Dendritic cell treated with granulocyte-macrophage colony-stimulating factor and Interleukin-4, amounts not matched to agents 40 ng/mL and 50 ng/mL, for 4 days (primary cell): ENCODE results near the gene SSPN.

Source experiments
- H3K27ac Mint-ChIP-seq: one replicate; pipeline ENCODE4 v1.8.0; 2022; ENCODE audit warnings: mild to moderate bottlenecking, mixed read lengths
- H3K27me3 Mint-ChIP-seq: one replicate; pipeline ENCODE4 v1.8.0; 2022; ENCODE audit warnings: mild to moderate bottlenecking, mixed read lengths
- H3K36me3 Mint-ChIP-seq: one replicate; pipeline ENCODE4 v1.8.0; 2022; ENCODE audit warnings: low read depth, mixed read lengths
- H3K4me1 Mint-ChIP-seq: one replicate; pipeline ENCODE4 v1.8.0; 2022; ENCODE audit warnings: low read depth, mixed read lengths
- H3K4me3 Mint-ChIP-seq: one replicate; pipeline ENCODE4 v1.8.0; 2022; ENCODE audit warnings: mild to moderate bottlenecking, moderate library complexity, mixed read lengths
- H3K9me3 Mint-ChIP-seq: one replicate; pipeline ENCODE4 v1.8.0; 2022; ENCODE audit warnings: mixed read lengths
- intact Hi-C: fragments of 100-400 bp; cut with micrococcal nuclease; formaldehyde crosslinking; loops from one replicate; pipeline ENCODE4 v1.15.0; 2022

Gene SSPN

GRCh38 chr12:26172539-26172938, 22.8 kb upstream of the SSPN start:
- H3K9me3 Mint-ChIP-seq, result no peaks in the 10 kb centered on the region
- H3K4me3 Mint-ChIP-seq, result no peak overlapping the region
- H3K27me3 Mint-ChIP-seq, result peaks cover 7% of the 10 kb centered on the region
- intact Hi-C loops, result no loop called here
- peaks cover 5% of the 10 kb centered on the region for H3K4me1 Mint-ChIP-seq
- no peak overlapping the region for H3K27ac Mint-ChIP-seq
- H3K36me3 Mint-ChIP-seq, result no peaks in the 10 kb centered on the region

GRCh38 chr12:26172946-26173552, 22.3 kb upstream of the SSPN start:
- H3K36me3 Mint-ChIP-seq, result no peaks in the 10 kb centered on the region
- peaks cover 5% of the 10 kb centered on the region for H3K4me1 Mint-ChIP-seq
- H3K27me3 Mint-ChIP-seq, result peaks cover 4% of the 10 kb centered on the region
- intact Hi-C loops, result no loop called here
- H3K9me3 Mint-ChIP-seq, result no peaks in the 10 kb centered on the region
- no peak overlapping the region for H3K27ac Mint-ChIP-seq
- H3K4me3 Mint-ChIP-seq, result no peak overlapping the region

GRCh38 chr12:26176725-26177124, 18.6 kb upstream of the SSPN start:
- intact Hi-C loops, result no loop called here
- H3K27me3 Mint-ChIP-seq, result peaks cover 14% of the 10 kb centered on the region

DNA sequence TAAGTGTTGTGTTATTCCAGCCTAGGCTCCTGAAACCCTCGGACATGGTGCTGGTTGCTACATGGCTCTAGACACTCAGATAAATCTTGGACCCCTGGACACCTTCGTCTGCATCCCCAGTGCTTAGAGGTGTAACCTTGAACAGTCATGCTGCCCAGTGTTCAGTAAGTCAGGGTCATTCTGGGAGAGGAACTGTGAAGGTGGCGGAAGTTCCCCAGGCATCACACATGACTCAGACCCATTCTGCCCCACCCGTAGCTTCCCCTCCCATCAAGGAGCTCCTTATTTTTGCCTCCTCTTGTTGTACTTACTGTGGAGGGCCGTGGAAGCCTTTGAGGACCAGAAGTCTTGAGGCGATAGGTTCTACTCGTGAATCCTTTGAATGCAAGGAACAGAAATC, 18.1 kb upstream of the SSPN start:
- Mint-ChIP-seq H3K4me3 (no peak overlapping the region), H3K27ac (no peak overlapping the region), H3K27me3 (peaks cover 14% of the 10 kb centered on the region), H3K36me3 (no peaks in the 10 kb centered on the region), H3K9me3 (no peaks in the 10 kb centered on the region), H3K4me1 (no peaks in the 10 kb centered on the region)
- intact Hi-C loops, result no loop called here

More at GRCh38 chr12:26176725-26177124, 18.6 kb upstream of the SSPN start:
- no peaks in the 10 kb centered on the region for H3K9me3 Mint-ChIP-seq
- H3K27ac Mint-ChIP-seq, result no peak overlapping the region
- no peaks in the 10 kb centered on the region for H3K4me1 Mint-ChIP-seq
- no peaks in the 10 kb centered on the region for H3K36me3 Mint-ChIP-seq
- no peak overlapping the region for H3K4me3 Mint-ChIP-seq

DNA sequence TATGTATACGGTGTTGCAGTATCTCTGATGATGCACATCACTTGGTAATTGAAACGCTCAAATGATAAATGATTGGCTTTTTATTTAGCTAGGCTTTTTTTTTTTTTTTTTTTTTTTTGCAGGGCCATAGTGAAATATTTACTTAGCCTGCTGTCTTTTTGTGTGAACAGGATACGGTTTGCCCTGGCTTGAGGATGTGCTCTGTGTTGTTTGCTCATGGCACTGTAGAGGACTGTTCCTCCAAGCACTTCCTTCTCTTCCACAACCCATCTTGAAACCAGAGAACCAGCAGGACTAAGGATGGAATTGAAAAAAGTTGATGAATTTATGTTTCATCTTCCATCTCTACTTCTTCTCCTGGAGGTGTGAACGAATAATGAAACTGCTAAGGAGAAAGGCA, 15.5 kb upstream of the SSPN start:
- Mint-ChIP-seq H3K9me3 (no peaks in the 10 kb centered on the region), H3K27me3 (peaks cover 14% of the 10 kb centered on the region), H3K27ac (no peak overlapping the region), H3K4me3 (no peak overlapping the region), H3K4me1 (no peaks in the 10 kb centered on the region), H3K36me3 (no peaks in the 10 kb centered on the region)
- intact Hi-C loops, result no loop called here

- no peak overlapping the region for H3K27ac Mint-ChIP-seq
- no peaks in the 10 kb centered on the region for H3K36me3 Mint-ChIP-seq
- intact Hi-C loops, result no loop called here
- peaks cover 14% of the 10 kb centered on the region for H3K27me3 Mint-ChIP-seq
- no peaks in the 10 kb centered on the region for H3K4me1 Mint-ChIP-seq
- no peak overlapping the region for H3K4me3 Mint-ChIP-seq
- H3K9me3 Mint-ChIP-seq, result no peaks in the 10 kb centered on the region
Measured at GRCh38 chr12:26182377-26182776, 13.0 kb upstream of the SSPN start.

DNA sequence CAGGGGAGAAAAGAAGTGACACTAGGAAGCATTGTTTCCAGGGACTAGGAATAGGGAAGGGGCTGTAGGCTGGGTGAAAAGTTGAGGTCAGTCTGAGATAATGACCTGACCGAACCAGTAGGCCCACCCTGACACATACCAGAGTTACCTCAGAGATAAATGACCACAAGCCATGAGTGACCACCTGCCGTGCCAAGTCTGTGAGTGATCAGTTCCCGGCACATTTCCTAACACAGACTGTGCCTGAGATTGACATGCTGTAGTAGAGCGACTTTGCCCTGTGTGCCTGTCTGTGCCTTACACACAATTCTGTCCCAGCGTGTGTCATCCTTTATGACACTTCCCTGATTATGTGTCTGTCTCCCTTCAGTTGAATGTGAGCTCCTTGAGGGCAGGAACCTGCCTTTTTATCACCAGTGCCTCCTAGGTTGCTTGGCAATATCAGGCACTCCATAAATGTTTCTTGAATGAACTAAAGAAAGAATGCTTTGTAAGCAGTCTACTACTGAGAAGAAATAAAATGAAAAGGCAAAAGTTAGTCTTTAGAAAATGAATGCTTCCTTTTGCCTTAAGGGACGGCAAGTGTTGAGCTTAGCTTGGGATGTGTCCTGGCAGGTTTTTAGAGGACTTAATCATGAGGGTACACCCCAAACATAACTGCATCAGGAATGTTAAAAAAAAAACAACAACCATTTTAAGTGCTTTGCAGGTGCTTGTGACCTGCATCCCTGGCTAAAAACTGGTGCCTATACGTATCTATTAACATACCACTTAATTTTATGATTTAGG, 9.6 kb upstream of the SSPN start:
- intact Hi-C loops, result no loop called here
- H3K4me3 Mint-ChIP-seq, result no peak overlapping the region
- no peaks in the 10 kb centered on the region for H3K36me3 Mint-ChIP-seq
- H3K4me1 Mint-ChIP-seq, result no peaks in the 10 kb centered on the region
- H3K27ac Mint-ChIP-seq, result no peak overlapping the region
- H3K9me3 Mint-ChIP-seq, result no peaks in the 10 kb centered on the region
- peaks cover 7% of the 10 kb centered on the region for H3K27me3 Mint-ChIP-seq

GRCh38 chr12:26187014-26187798, 8.2 kb upstream of the SSPN start:
- intact Hi-C loops, result no loop called here
- no peaks in the 10 kb centered on the region for H3K36me3 Mint-ChIP-seq
- peaks cover 5% of the 10 kb centered on the region for H3K27me3 Mint-ChIP-seq
- no peaks in the 10 kb centered on the region for H3K4me1 Mint-ChIP-seq
- H3K4me3 Mint-ChIP-seq, result no peak overlapping the region
- no peaks in the 10 kb centered on the region for H3K9me3 Mint-ChIP-seq
- no peak overlapping the region for H3K27ac Mint-ChIP-seq

DNA sequence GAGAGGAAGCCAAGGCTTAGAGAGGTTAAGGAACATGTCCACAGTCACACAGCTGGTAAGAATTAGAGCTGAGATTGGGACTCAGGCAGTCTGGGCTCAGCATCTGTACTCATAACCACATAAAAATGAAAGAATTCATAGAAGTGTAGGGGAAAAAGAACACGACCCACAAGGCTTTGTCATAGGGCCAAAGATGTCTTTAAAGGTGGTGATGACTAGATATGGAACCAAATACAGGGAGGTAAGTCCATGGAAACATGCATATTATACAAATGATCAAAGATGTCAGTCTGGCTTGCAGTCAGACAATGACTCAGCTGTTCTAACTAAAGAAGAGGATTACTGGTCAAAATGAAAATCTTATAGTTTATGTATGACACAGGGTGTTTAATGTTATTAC, 7.2 kb upstream of the SSPN start:
- Mint-ChIP-seq H3K27me3 (peaks cover 5% of the 10 kb centered on the region), H3K36me3 (no peaks in the 10 kb centered on the region), H3K4me3 (no peak overlapping the region), H3K27ac (no peak overlapping the region), H3K9me3 (no peaks in the 10 kb centered on the region), H3K4me1 (no peaks in the 10 kb centered on the region)
- intact Hi-C loops, result no loop called here

- Mint-ChIP-seq H3K36me3 (no peaks in the 10 kb centered on the region), H3K27ac (no peak overlapping the region), H3K9me3 (no peaks in the 10 kb centered on the region), H3K27me3 (peaks cover 5% of the 10 kb centered on the region), H3K4me3 (no peak overlapping the region), H3K4me1 (no peaks in the 10 kb centered on the region)
- intact Hi-C loops, result no loop called here
Measured at GRCh38 chr12:26188641-26189040, 6.7 kb upstream of the SSPN start.

- Mint-ChIP-seq H3K27me3 (peaks cover 29% of the 10 kb centered on the region), H3K4me3 (no peak overlapping the region), H3K27ac (no peak overlapping the region), H3K4me1 (peaks cover 8% of the 10 kb centered on the region), H3K36me3 (no peaks in the 10 kb centered on the region), H3K9me3 (no peaks in the 10 kb centered on the region)
- intact Hi-C loops, result no loop called here
Measured at GRCh38 chr12:26192142-26192541, 3.2 kb upstream of the SSPN start.

DNA sequence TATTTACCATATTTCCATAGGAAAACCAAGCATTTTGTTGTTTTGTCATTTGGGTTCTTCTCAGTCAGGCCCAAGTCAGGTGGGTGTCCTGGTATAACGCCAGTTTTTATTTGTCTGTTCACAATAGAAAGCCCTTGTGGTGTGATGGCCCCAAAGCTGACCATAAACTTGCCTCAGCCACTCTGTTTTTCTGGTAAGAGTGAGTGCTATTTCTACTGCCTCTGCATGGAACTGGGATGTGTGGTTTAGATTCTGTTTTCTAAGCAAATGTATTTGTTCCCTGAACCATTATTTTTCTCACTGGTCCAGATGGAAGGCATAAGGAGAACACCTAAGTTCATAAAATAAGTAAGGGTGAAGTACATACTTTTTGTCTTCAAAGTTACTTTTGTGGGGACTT, 1.8 kb upstream of the SSPN start:
- intact Hi-C loops, result no loop called here
- Mint-ChIP-seq H3K4me1 (peaks cover 8% of the 10 kb centered on the region), H3K27me3 (peaks cover 33% of the 10 kb centered on the region)

GRCh38 chr12:26195641-26196420, 458 bp downstream of the SSPN start:
- no peak overlapping the region for H3K27ac Mint-ChIP-seq
- no peaks in the 10 kb centered on the region for H3K36me3 Mint-ChIP-seq
- intact Hi-C loops, result no loop called here
- H3K27me3 Mint-ChIP-seq, result peaks cover 30% of the 10 kb centered on the region
- peak overlapping the region; percentile 79 for H3K4me3 Mint-ChIP-seq
- peaks cover 8% of the 10 kb centered on the region for H3K4me1 Mint-ChIP-seq
- H3K9me3 Mint-ChIP-seq, result no peaks in the 10 kb centered on the region

More for the DNA sequence above, 1.8 kb upstream of the SSPN start:
- Mint-ChIP-seq H3K9me3 (no peaks in the 10 kb centered on the region), H3K36me3 (no peaks in the 10 kb centered on the region), H3K4me3 (no peak overlapping the region), H3K27ac (no peak overlapping the region)

GRCh38 chr12:26196421-26196716, 996 bp downstream of the SSPN start:
- Mint-ChIP-seq H3K27ac (no peak overlapping the region), H3K9me3 (no peaks in the 10 kb centered on the region), H3K4me3 (no peak overlapping the region)

More at GRCh38 chr12:26196421-26196716, 996 bp downstream of the SSPN start:
- Mint-ChIP-seq H3K36me3 (no peaks in the 10 kb centered on the region), H3K4me1 (peaks cover 8% of the 10 kb centered on the region), H3K27me3 (peaks cover 30% of the 10 kb centered on the region)
- intact Hi-C loops, result no loop called here
